GM12891 (cell line): ENCODE measurements around the gene NFATC2IP.

Experiments used
- DNase-seq: peaks from one replicate; pipeline ENCODE4 v3.0.0; 2011; ENCODE audit warnings: low spot score; ENCODE audit not compliant: insufficient read length
- FAIRE-seq: peaks from 2 replicates; lab custom pipeline; 2011; peaks lifted over from hg19 to GRCh38; lab: Jason Lieb, UNC
- PAX5 ChIP-seq: IDR thresholded peaks from 2 replicates; pipeline ENCODE4 v1.6.1; 2011; ENCODE audit warnings: low read length, moderate library complexity, mild to moderate bottlenecking; ENCODE audit not compliant: insufficient read depth, severe bottlenecking
- POLR2A ChIP-seq: IDR thresholded peaks from 2 replicates; pipeline ENCODE4 v1.6.1; 2011; ENCODE audit warnings: low read depth, low read length, control low read depth
- POLR2AphosphoS5 ChIP-seq: IDR thresholded peaks from 2 replicates; pipeline ENCODE4 v1.6.1; 2011; ENCODE audit warnings: low read depth, low read length, control low read depth
- POU2F2 ChIP-seq: IDR thresholded peaks from 2 replicates; pipeline ENCODE4 v1.6.1; 2011; ENCODE audit warnings: low read depth, mild to moderate bottlenecking, control low read depth, low read length, moderate library complexity
- SPI1 ChIP-seq: IDR thresholded peaks from 2 replicates; pipeline ENCODE4 v1.6.1; 2011; ENCODE audit warnings: low read depth, low read length, control low read depth
- TAF1 ChIP-seq: IDR thresholded peaks from 2 replicates; pipeline ENCODE4 v1.6.1; 2011; ENCODE audit warnings: low read depth, low read length, control low read depth

Gene NFATC2IP

DNA sequence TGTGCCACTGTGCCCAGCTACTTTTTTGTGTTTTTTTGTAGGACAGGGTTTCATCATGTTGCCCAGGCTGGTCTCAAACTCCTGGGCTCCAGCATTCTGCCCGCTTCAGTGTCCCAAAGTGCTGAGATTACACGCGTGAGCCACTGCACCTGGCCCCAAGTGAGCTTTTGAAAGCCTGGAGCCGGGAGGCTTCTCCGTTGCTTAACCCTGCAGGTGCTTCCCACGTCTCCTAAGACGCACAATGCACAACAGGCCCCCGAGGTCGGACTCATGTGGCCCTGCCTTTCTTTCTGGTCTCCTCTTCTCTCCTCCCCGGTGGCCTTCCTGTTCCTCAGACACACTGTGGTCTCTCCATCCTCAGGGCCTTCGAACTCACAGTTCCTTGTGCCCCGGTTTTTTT lies 38.2 kb upstream of the NFATC2IP start:
- TF ChIP-seq PAX5 (no peak), TAF1 (no peak), POLR2AphosphoS5 (no peak), POLR2A (no peak), SPI1 (no peak), POU2F2 (no peak)
- FAIRE-seq (no peak), DNase-seq (no peak)

DNA sequence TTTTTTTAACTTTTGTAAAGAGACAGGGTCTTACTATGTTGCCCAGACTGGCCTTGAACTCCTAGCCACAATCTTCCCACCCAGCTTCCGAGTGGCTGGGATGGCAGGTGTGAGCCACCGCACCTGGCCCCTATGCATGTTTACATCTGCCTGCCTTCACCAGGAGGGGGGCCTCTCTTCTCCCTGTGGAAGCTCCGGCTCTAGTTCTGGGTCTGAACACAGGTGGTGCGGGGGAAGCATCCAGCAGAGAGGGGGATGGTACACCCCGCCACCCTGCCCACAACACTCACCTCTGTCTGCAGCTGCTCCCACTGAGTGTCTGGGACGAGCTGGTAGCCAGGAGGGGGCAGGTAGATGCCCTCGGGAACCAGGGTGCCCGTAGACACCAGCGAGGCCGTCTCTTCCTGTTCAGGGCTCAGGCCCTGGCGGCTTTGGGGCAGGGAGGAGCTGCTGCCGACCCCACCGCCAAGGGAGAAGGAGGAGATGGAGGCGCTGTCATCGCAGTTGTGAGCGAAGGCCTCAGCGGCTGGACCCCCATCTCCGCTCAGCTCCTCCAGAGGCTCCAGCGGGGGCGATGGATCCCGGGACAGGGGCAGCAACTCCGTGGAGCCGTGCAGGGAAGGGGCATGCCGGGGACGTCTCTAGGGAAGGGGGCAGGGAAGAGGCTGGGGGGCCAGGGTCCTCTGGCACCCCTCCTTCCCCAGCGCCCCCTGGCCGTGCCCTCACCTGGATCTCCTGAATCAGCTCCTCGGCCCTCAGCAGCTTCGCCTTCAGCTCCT lies 36.6 kb upstream of the NFATC2IP start:
- TF ChIP-seq SPI1 (no peak), TAF1 (no peak), PAX5 (no peak), POLR2AphosphoS5 (no peak), POU2F2 (no peak), POLR2A (no peak)
- DNase-seq (no peak), FAIRE-seq (no peak)

DNA sequence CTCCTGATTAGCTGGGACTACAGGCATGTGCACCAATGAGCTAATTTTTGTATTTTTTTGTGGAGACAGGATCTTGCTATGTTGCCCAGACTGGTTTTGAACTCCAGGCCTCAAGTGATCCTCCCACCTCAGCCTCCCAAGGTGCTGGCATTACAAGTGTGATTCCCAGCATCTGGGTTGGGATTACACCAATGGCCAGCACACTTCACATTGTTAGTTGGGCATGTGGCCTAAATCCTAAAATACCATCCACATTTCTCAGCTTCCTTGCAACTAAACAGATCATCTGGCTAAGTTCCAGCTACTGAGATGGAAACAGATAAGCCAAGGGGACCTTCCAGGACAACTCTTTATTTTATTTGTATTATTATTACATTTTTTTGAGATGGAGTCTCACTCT lies 35.6 kb upstream of the NFATC2IP start:
- no peak for TF ChIP-seq POU2F2
- TF ChIP-seq POLR2A = no peak
- TF ChIP-seq TAF1 = no peak
- no peak for TF ChIP-seq SPI1
- TF ChIP-seq POLR2AphosphoS5 = no peak
- no peak for TF ChIP-seq PAX5
- FAIRE-seq (no peak), DNase-seq (no peak)

DNA sequence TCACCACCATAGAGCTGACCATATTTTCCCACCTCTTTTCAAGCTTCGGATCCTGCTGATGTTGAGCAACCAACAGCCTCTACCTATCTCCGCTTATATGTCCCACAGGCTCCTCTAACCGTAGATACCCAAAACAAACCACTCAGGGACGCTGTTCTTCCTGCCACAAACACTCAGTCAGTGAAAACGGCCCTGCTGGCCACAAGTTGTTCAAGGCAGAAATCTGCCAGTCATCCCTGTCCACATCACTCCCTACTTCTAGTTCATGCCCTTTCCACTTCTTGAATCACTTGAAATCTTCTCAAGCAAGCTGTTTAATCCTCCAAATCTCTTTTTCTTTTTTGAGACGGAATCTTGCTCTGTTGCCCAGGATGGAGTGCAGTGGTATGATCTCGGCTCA lies 33.6 kb upstream of the NFATC2IP start:
- DNase-seq (no peak), FAIRE-seq (no peak)
- TF ChIP-seq POU2F2 (no peak), POLR2AphosphoS5 (no peak), SPI1 (no peak), PAX5 (no peak), TAF1 (no peak), POLR2A (no peak)

DNA sequence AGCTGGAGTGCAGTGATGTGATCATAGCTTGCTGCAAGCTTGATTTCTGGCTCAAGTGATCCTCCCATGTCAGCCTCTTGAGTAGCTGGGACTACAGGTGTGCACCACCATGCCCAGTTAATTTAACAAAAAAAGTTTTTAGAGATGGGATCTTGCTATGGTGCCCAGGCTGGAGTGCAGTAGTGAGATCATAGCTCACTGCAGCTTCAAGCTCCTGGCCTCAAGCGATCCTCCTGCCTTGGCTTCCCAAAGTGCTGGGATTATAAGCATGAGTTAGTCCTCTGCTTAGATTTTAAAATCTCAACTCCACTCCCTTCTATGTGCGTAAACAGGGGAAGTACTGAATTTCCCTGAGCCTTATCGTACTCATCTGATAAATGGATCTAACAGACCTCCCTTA lies 32.0 kb upstream of the NFATC2IP start:
- FAIRE-seq (no peak), DNase-seq (no peak)
- TF ChIP-seq POU2F2 (no peak), POLR2A (no peak), TAF1 (no peak), POLR2AphosphoS5 (no peak)

DNA sequence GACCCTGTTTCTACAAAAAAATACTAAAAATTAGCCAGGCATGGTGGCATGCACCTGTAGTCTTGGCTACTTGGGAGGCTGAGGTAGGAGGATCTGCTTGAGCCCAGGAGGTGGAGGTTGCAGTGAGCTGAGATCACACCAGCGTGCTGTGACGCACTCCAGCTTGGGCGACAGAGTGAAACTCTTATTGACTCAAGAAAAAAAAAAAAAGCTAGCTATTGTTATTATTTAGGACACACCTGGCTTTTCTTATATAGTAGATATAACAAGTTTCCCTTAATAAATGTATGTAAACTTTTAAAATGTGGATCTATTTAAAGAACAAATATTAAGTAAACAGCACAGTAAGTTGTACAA lies 27.5 kb upstream of the NFATC2IP start:
- TF ChIP-seq TAF1 (no peak), SPI1 (no peak), POLR2A (no peak), POLR2AphosphoS5 (no peak), PAX5 (no peak), POU2F2 (no peak)
- DNase-seq (no peak), FAIRE-seq (no peak)

DNA sequence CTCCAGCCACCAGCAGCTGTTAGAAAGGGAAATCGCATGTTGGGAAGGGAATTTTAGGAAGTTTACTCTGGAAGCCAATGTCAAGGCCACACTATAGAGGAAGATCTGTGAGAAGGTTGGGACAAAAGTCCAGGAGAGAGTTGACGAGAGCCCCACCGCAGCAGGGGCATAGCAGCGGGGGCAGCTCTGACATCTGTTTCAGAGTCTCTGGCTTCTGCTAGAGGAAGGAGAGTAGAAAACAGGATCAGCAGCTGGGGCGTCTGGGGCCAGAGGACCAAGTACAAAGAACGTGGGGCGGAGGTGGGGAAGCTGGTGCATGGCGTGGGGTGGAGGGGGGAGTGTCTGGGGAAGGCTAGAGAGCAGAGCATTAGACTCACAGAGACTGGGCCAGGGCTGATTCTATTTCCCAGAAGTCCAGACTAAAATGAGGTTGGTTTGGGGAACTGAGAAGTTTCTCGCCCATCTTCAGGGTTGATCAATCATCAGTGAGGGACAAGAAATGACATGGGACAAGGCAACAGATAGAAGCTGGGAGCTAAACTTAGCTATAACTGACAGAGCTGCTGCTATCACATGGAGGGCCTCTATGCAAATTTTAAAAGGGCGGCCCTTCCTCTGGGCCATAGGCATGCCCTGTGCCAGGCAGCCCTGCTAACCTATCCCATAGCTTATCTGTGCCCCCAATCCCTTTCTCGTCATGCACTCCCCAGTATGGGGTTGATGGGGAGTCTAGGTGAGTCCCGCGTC lies 26.9 kb upstream of the NFATC2IP start:
- TF ChIP-seq SPI1 (peak; percentile 94), POLR2A (peak; percentile 48; the same call in 1 of the 2 replicates), POLR2AphosphoS5 (0 out of 2 replicates have a peak, but pooled peaks have one; percentile 19), TAF1 (no peak; the same call in 1 of the 2 replicates), PAX5 (no peak), POU2F2 (peak; percentile 94)
- FAIRE-seq = no peak
- DNase-seq = peak; percentile 60

DNA sequence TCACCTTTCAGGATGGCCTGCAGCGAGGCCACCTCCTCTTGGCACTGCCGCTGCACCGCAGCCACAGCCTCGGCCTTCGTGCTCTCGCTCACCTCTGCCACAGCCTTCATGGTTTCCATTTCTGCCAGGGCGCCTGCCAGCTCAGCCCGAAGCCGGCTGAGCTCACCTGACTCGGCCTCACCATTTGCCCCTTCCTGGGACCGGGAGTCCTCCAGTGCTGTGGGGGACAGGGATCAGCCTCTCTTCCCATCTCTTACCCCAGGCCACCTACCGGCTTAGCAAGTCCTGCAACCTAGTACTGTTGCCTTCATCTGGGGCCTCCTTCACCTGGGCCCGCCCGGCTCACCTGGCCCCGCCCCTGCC lies 26.4 kb upstream of the NFATC2IP start:
- FAIRE-seq (no peak), DNase-seq (no peak)
- TF ChIP-seq POLR2AphosphoS5 (no peak), POLR2A (no peak), SPI1 (no peak), TAF1 (no peak), POU2F2 (no peak)

DNA sequence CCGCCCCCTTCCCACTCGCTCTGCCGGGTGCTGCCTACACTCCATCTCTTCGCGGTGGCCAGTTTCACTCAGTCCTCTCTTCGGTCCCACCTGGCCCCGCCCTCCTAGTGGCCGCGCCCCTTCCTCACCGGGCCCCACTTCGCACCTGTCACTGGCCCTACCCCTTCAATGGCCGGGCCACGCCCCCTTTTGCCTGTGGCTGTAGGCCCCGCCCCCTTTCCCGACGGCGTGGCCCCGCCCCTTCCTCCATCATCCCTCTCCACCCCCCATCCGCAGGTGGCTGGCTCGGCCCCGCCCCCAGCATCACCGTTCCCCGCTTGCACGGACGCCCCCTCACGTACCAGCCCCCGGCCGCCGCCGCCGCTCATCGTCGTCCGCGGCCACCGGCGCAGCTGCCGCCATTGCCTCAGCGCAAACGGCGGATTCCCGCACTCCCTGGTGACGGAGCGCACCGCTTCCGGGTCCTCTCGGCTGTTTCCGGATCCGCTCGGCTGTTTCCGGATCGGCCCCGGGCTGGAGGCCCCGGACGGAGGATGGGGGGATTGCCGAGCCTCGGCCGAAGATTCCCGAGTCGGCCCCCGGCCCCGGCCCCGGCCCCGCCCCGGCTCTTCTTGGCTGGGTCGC lies 25.9 kb upstream of the NFATC2IP start, which contains the start of gene RABEP2:
Gene RABEP2 (minus strand): TSS at position 477 of the 624 bp plus-strand sequence. CDS start 75 bp downstream, at position 402.
- FAIRE-seq (peak; percentile 87), DNase-seq (peak; percentile 95)
- no peak for TF ChIP-seq POLR2A
- TF ChIP-seq PAX5 = no peak
- TF ChIP-seq TAF1 = no peak
- no peak for TF ChIP-seq SPI1
- no peak for TF ChIP-seq POLR2AphosphoS5
- no peak for TF ChIP-seq POU2F2
